GM21528 (cell line): ENCODE measurements around the gene WDR91.
"Not testable (repeated sequence)": the region's sequence is repeated elsewhere in the genome, so short reads cannot be mapped to it uniquely, and the experiment has no call there.

ENCODE experiments used
- ATAC-seq: cut with Tn5 transposase; IDR thresholded peaks from one replicate; pipeline ENCODE4 v1.9.1; 2021; ENCODE audit warnings: mild to moderate bottlenecking, moderate library complexity; ENCODE audit not compliant: unreplicated experiment, low FRiP score

Gene WDR91

DNA sequence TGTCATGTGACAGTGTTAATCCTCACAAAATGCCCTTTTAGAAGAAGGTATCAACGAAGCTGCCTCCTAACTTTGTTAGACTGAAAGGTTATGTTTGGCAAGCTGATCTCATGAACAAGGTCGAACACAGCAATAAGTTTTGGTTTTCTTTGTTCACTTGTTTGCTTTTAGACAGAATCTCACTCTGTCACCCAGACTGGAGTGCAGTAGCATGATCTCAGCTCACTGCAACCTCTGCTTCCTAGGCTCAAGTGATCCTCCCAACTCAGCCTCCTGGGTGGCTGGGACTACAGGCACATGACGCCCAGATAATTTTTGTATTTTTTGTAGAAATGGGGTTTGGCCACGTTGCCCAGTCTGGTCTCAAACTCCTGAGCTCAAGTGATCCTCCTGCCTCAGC lies 23.4 kb upstream of the WDR91 start:
- no peak for ATAC-seq

DNA sequence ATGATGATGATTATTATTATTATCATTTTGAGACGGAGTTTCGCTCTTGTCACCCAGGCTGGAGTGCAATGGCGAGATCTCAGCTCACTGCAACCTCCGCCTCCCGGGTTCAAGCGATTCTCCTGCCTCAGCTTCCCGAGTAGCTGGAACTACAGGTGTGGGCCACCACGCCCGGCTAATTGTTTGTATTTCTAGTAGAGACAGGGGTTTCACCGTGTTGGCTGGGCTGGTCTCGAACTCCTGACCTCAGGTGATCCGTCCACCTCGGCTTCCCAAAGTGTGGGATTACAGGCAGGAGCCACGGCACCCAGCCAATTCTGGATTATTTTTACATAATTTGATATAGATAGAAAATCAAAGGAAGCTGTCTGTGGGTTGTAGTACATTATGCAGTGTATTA lies 22.8 kb upstream of the WDR91 start:
- not testable (repeated sequence) for ATAC-seq

DNA sequence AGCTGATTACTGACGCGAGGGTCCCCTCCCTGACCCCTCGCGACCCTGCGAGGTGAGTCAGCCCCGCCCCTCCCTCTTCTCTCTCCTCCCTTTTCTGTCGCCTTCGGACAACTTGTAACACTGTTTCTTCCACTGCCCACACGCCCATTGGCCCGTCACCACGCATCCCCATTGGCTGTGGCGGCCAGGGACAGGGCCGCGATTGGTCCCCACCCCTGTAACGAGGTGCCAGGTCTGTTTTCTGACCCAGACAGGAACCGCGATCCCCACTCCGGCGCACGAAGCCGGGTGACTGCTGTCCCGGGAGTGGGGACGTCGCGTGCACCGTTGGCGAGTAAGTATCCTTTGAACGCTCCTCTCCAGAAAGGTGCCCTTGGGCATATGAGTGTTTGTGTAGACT lies 22.2 kb upstream of the WDR91 start, which contains the start of gene STRA8:
Gene STRA8, plus strand, starts transcription at position 269 of the 400 bp plus-strand sequence. CDS start 6,687 bp downstream, outside the sequence.
- ATAC-seq: no peak

DNA sequence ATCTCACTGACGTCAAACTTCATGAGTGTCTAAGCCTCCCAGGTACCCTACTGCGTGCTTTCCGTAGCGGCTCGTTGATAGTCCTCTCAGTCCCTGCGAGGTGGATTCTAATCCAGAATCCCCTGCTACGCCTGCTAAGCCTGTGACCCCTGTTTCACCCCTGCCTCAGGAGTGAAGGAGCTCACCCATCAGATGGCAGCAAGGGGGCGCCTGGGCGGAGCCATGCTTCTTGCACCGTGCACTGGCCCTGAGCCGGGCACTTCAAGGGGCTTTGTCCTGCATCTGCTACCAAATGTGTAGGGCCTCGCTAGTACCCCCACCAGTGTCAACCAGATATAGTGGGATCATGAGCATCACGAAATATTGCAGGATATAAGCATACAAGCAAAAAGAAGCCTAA lies 21.4 kb upstream of the WDR91 start:
- no peak for ATAC-seq

DNA sequence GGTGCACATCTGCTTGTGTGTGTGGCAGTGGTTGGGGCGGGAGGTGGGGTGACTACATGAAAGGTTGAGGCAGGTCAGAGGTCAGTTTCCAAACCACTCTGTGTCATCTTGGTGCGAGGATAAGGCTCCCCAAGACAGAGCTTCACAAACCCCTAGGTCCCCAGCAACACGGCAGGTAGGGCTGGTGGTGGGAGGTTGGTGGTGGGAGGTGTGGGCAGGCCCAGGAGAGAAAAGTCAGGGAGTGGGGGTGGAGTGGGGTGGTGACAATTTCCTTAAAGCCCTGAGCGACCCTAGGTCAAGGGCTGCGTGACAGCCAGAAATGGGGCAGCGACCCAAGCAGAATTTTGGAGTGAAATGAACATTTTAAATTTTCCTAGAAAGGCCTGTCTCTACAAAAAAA lies 20.8 kb upstream of the WDR91 start:
- no peak for ATAC-seq

DNA sequence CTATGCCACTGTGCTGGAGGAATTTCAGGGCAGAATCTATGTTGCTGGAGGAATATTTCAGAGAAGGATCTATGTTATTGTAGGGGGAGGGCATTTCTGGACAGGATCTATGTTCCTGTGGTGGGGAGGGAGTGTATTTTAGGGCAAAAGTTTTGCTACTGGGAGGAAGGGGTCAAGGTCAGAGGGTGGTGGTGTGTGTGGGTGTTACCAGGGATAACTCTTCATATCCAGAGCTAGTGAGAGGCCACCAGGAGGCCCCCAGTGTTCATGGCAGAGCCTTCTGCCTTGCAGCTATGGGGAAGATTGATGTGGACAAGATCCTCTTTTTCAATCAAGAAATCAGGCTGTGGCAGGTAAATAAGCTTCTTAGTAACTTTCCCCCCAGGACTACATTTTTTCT lies 20.4 kb upstream of the WDR91 start:
- ATAC-seq: no peak

DNA sequence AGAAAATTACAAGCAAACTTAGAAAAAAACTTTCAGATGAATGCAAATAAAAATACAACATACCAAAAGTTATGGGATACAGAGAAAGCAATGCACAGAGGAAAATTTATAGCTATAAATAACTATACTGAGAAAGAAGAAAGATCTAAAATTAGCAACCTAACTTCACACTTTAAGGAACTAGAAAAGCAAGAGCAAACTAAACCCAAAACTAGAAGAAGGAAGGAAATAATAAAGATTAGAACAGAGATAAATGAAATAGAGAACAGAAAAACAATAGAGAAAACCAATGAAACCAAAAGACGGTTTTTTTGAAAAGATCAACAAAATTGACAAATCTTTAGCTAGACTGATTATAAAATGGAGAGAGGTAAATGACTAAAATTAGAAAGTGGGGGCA lies 12.7 kb upstream of the WDR91 start:
- ATAC-seq: no peak

DNA sequence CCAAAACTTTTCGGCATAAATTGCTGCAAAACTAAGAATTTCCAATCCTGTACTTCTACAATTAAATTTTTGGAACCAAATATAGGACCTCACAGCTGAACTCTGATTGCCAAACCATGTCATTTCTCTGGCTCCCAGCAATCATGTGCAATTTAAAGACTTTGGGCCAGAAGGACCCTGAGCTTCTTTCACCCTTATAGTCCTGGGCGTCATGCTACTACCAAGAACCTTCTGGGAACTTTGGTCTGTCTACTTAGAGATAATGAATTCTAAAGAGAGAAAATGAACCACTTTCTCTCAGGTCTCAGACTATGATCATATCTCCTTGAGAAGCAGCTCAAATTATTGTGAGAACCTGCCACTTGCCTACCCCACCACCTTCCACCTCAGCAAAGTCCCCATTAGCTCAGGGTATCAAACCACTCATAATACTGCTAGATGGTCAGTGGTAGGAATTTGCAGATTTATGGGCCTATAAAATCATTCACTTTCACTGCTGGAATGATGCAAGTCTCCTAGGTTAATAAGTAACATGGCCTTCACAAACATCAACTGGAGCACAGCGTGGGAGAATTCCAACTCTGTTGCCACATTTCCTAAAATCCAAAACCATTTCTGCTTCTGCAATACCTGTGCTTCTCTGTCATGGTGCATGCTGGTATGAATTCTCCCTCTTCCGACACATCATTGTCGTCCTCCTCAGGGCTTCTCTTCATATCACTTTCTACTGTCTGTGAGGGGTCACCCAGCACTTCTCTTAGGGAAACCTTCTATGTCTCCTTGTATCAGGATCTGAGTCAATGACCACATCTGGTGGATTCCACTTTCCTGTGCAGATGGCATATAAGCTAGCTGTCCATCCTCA lies 6.6 kb upstream of the WDR91 start:
- ATAC-seq: no peak

DNA sequence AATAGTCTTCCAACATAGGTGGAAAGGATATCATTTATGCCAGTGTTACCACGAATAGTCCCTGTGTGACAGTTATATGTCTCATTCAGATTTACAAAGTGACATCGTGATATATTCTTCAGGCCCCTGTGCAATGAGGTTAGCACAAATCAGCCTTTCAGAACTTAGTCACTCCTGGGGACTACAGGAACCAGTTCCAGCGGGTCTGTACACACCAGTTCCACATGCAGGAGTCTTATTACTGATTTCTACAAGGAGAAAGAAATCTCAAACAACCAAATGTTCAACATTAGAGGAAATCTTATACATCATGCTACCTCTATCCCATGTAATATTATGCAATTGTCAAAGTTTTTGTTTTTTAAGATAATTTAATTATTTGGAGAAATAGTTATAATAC lies 4.4 kb upstream of the WDR91 start:
- ATAC-seq: no peak

DNA sequence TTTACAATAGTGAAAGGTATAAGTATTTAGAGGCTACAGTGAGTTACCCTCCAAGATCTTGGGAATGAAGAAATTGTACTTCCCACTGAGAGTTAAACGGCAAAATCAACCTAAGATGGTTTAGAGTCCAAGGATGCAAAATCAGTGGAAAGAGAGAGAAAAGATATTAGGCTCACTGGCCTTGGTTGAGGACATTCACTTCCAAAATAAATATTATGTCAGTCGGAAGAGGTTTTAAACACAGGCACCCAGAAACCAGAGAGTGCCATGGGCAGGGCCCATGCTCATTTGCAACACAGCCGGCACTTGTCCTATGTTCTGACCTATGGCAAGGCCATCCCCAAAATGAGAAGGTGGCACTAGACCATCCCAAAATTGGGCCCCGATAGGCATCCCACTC lies 3.9 kb upstream of the WDR91 start:
- no peak for ATAC-seq

DNA sequence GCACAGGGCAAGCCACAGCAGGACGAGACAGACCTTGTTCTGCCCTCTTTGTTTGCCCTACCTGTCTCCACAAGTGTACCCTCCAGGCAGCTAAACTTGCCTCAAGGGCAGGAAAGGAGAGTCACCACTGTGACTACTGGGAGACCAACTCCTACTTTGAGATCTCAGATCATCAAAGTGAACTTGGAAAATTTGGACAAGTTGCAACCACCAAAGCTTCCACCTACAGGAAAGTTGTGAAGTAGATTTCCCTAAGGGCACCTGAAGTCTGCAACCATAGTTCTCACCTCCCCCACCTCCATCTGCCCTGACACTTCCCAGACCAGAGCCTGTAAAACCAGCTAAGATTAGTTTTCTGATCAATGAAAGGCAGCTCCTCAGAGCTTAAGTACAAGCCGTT lies 2.5 kb upstream of the WDR91 start:
- no peak for ATAC-seq

DNA sequence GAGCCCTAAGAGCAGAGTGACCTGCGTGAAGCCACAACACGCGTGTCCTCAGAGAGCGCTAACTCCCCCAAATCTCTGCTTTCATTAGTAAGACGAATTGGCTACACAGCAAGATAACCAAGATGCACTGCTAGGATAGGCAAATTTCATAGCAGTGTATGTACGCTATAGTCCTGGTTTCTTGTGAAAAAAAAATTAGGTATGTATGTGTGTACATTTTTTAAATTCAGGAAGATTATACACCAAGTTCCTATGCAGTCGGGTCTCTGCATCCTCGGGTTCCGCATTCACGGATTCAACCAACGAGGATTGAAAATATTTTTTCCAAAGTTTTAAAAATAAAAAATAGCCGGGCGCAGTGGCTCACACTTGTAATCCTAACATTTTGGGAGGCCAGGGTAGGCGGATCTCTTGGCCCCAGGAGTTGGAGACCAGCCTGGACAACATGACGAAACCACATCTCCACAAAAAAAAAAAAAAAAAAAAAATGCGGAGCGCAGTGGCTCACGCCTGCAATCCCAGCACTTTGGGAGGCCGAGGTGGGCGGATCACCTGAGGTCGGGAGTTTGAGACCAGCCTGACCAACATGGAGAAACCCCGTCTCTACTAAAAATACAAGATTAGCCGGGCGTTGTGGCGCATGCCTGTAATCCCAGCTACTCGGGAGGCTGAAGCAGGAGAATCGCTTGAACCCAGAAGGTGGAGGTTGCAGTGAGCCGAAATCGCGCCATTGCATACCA lies 790 bp upstream of the WDR91 start:
- not testable (repeated sequence) for ATAC-seq

DNA sequence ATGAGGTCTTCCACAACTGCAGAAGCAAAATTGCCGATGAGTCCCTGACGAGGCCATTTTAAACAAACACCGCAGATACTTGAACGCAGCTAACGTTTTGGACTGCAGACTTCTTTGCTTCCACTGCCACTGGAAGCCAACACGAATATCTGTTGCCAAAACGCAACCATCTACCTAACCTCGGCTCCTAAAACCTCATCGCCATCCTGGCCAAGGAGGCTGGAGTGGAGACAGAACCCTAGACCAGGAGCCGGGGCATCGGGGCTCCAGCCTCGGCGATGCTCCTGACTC lies 493 bp downstream of the WDR91 start:
- peak; percentile 3 for ATAC-seq

DNA sequence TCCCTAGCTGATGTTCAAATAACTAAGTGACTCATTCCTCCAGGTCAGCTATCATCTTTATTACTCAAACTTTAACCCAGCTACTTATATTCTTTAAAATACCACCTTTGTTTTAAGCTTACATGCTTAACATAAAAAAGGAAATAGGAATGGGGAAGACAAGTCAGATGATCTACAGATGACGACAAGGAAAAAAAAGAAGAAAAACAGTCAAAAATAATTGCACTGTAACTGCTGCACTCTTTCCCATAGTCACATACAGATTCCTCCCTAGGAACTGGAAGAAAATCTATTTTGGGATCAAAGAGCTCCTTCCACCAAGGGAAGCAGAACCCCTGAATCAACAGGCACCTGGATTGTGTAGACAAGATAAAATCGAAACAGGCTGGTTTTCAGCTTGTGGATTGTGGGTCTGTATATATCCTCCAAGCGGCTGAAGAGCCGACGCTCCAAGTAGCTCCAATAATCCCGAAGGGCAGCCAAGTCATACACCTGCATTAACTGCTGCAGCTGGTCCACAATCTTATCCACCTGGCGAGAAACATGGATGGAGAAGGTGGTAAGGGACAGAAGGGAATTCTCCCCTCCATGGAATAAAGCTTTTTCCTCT lies 2.0 kb downstream of the WDR91 start:
- ATAC-seq: no peak

DNA sequence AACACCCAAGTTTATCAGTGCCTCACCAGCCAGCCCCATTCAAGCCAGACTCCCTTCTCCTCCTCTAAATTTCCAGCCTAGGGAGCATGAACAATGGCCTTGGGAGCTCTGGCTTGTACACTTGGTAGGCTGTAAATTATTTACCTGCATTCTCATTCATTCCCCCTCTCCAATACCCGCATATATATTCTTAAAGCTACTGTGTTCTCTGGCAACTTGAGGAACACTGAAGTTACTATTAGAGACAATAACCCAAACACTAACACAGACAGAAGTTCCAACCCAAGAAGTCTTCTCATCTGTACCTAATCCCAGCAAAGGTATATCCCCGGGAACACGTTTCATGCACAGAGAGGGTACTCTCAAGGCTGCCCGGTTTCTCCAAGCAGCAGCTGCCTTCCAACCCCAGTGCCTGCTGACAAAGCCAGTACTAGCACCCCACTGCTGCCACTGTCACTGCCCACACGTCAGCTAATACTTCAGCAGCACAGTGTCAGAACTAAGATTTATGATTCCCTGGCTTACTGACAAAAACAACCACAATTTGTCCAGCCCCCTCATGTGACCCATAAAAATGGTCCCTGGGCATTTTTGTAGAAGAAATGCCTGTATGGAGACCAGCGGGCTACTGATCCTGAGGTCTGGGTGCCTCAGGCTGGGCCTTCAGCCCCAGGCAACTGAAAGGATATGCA lies 3.1 kb downstream of the WDR91 start:
- ATAC-seq: no peak

DNA sequence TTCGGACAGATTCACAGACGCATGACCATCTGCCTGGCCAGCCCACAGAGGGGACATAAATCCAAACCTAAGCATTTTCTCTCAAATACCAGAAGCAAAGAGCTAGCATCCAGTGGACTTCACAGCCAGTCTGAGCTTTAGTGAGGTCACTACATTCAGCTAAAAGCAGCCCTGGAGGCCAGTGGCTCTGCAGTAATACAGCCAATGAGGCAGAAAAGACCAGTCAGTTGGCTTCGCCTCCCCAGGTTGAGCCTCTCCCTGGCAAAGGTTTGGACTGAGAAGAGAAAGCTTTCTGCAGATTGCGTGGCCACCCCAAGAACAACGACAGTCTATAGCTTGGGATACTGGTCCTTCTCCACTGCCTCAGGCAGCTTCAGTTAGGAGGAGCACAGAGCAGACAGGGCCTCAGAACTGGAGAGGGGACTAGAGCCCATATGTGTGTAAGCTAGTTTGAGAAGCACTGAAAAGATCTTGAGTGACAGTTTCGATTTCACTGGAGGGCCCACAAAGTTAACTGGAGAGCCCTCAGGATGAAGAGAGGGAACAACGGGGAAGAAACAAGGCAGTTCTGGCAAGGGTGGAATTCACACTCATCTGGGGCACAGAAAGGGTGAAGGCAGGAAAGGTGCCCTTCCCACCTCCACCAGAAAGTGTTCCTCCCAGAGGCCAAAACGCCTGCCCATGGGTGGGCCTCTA lies 3.8 kb downstream of the WDR91 start:
- ATAC-seq: no peak

DNA sequence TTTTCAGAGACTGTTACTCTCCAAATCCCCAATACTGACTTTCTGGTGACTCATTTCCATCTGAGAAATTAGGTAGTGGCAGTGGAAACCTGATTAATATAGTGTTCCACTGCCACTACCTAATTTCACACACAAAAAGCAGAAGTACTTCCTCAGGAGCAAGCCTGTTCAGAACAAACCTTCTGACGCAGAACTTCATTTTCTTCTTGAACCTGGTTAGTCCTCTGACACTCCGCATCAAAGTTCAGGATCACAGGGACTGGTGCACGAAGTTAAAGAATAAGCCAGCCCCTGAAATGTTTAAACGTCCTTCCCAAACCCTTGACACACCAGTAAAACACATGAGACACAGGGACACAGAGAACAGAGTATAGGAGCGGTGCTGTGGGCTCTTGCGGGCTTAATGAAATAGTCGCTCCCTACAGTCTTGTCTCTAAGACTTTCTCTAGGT lies 4.4 kb downstream of the WDR91 start:
- peak; percentile 24 for ATAC-seq

DNA sequence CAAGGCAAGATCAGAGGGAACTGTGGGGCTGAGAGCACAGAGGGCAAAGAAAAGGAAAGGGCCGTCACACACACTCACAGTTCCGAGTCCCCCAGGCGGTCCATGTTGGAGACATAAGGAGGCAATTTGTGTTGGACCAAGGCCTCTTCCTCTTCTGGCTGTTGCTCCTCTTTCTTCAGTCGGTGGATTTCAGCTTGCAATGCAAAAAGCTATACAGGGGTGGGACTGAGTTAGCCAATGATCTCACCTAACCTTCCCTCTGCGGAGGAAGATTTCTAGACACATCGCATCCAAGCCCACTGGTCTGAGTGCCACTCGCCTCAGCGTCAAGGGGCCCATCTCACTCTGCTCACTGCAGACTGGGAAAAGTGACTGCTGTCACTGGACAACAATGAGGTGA lies 5.5 kb downstream of the WDR91 start:
- no peak for ATAC-seq

DNA sequence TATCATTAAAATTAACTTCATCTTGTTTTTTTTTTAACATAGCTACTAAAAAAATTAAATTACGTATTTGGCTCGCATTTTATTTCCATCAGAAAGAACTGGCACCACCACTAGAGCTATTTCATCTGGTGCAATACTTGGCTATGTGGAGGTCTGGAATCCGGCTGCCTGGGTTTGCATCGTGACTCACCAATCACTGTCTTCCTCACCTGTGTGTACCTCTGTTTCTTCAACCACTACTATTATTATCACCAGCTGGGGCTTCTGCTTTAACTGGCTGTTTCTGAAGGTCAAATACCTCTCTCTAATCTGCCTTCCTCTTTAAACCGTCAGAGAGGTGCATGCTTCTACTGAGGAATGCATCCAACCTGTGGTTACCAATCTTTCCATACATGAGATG lies 6.5 kb downstream of the WDR91 start:
- ATAC-seq: no peak

DNA sequence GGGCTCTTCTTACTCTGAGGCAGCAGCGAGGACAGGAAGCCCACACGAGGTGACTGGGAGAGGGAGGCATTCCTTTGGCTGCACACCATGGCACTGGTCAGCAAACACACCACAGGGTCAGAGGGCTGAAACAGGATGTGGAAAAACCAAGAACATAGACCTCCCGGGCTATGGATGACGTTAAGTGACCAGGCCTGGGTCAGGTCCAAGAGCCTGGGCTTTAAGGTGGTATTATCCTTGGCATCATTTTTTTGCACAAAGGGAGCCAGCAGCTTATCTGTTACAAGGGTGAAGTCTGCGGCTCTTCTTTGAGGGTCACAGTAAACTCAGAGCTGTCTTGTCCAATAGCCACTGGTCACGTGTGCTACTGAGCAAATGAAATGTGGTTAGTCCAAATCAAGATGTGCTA lies 7.0 kb downstream of the WDR91 start:
- no peak for ATAC-seq
